Gastrocnemius medialis (tissue), 4 donors: ENCODE results near the gene ZNF541.

ENCODE experiments used
- CTCF ChIP-seq, 5 experiments: fragments of 450-650 bp in 3 of 5; fragments of 200-600 bp in 2 of 5; sonication (generic) in 2 of 5; IDR thresholded peaks in 4 of 5; conservative IDR thresholded peaks in 1 of 5; 1 replicate in 4 of 5; 2 replicates in 1 of 5; pipeline ENCODE4 v1.5.1; 2016 to 2019; ENCODE audit warnings: antibody characterized with exemption in 5 of 5, mild to moderate bottlenecking in 3 of 5, moderate library complexity in 3 of 5
- POLR2A ChIP-seq, 2 donors: fragments of 450-650 bp; IDR thresholded peaks; one replicate each; pipeline ENCODE4 v1.6.1; 2017; ENCODE audit warnings: antibody characterized with exemption in 2 of 2, mild to moderate bottlenecking in 2 of 2, moderate library complexity in 2 of 2

- TF ChIP-seq POLR2A (IDR thresholded peaks at IDR 0.05) (no peak), CTCF (IDR thresholded peaks at IDR 0.05 in 4 of 5, conservative IDR thresholded peaks at IDR 0.05 in 1 of 5) (no peak)
Observed at GRCh38 chr19:47569331-47569730, 3.6 kb downstream of the ZNF541 start.
